ENCODE measurements around the gene CHRNB1.

DNA sequence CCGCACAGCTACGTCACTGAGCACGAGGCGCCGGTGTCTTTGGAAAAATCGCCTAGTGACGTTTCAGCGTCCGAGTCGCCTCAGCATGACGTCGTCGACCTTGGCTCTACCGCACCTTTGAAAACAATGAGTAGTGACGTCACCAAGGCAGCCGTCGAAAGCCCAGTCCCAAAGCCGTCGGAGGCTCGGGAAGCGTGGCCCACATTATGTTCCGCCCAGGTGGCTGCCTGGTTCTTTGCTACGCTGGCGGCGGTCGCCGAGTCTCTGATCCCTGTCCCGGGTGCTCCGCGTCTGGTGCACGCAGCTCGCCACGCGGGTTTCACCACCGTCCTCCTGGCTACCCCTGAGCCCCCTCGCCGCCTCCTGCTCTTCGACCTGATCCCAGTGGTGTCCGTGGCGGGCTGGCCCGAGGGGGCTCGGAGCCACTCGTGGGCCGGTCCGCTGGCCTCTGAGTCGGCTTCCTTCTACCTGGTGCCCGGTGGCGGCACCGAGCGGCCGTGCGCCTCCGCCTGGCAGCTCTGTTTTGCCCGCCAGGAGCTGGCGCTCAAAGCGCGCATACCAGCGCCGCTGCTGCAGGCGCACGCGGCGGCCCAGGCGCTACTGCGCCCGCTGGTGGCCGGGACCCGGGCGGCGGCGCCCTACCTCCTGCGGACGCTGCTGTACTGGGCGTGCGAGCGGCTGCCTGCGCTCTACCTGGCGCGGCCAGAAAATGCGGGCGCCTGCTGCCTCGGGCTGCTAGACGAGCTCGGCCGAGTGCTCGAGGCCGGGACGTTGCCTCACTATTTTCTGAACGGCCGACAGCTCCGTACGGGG lies 8.1 kb upstream of the CHRNB1 start:
- TF ChIP-seq CTCF (IDR thresholded peaks at IDR 0.05) (peak; percentile 57 to 89 (median 59)), POLR2AphosphoS5 (IDR thresholded peaks at IDR 0.05) (peak in 2 of 3 donors; percentile 56 to 61)
